Chondrocyte (in vitro differentiated cells): ENCODE data around the gene ADGRF4. TPM values are rescaled to one million over a fixed set of nuclear protein-coding genes. Genes with fewer than 3 reads are reported as not detected.
"Not testable (repeated sequence)": the region's sequence is repeated elsewhere in the genome, so short reads cannot be mapped to it uniquely, and the experiment has no call there.

Experiments
- DNase-seq: peaks from one replicate; pipeline ENCODE4 v3.0.0; 2021; ENCODE audit warnings: mixed read lengths, low spot score
- H3K27ac Mint-ChIP-seq: one replicate; pipeline ENCODE4 v1.8.0; 2021; ENCODE audit warnings: mild to moderate bottlenecking, moderate library complexity, mixed read lengths; ENCODE audit not compliant: unreplicated experiment
- H3K27me3 Mint-ChIP-seq: 2 replicates; pipeline ENCODE4 v1.8.0; 2021; ENCODE audit warnings: low read depth, mixed read lengths
- H3K36me3 Mint-ChIP-seq: 2 replicates; pipeline ENCODE4 v1.8.0; 2021; ENCODE audit warnings: low read depth, mixed read lengths
- H3K4me1 Mint-ChIP-seq: 2 replicates; pipeline ENCODE4 v1.8.0; 2021; ENCODE audit warnings: low read depth, mild to moderate bottlenecking, mixed read lengths
- H3K4me3 Mint-ChIP-seq: one replicate; pipeline ENCODE4 v1.8.0; 2021; ENCODE audit warnings: mild to moderate bottlenecking, moderate library complexity, mixed read lengths; ENCODE audit not compliant: unreplicated experiment
- H3K9me3 Mint-ChIP-seq: 2 replicates; pipeline ENCODE4 v1.8.0; 2021; ENCODE audit warnings: low read depth, mixed read lengths
- CTCF ChIP-seq: fragments of 200-600 bp; sonication (generic); IDR thresholded peaks from 2 replicates; pipeline ENCODE4 v1.5.0; 2021; ENCODE audit warnings: antibody characterized with exemption, mild to moderate bottlenecking, moderate library complexity
- total RNA-seq: library from RNA; stranded (reverse); gene quantifications from 3 replicates; pipeline ENCODE4 v1.2.1, GENCODE V29; 2021

The ADGRF4 gene
- total RNA-seq, 1 donor from 2014 or later, result not detected

- no peaks in the 10 kb centered on the region for H3K36me3 Mint-ChIP-seq
- no peaks in the 10 kb centered on the region for H3K27me3 Mint-ChIP-seq
- no peak overlapping the region for H3K27ac Mint-ChIP-seq
- H3K9me3 Mint-ChIP-seq, result no peaks in the 10 kb centered on the region
- no peak for DNase-seq
- peaks cover 4% of the 10 kb centered on the region for H3K4me1 Mint-ChIP-seq
- TF ChIP-seq CTCF, result no peak
- H3K4me3 Mint-ChIP-seq, result no peak overlapping the region
Measured at GRCh38 chr6:47736083-47736700, 37.8 kb downstream of the ADGRF4 start.

GRCh38 chr6:47737406-47737805 is 39.0 kb downstream of the ADGRF4 start:
- H3K27ac Mint-ChIP-seq, result no peak overlapping the region
- no peaks in the 10 kb centered on the region for H3K27me3 Mint-ChIP-seq

GRCh38 chr6:47740714-47741113 is 42.3 kb downstream of the ADGRF4 start:
- no peak for TF ChIP-seq CTCF
- H3K27ac Mint-ChIP-seq, result no peak overlapping the region
- no peaks in the 10 kb centered on the region for H3K27me3 Mint-ChIP-seq
- peaks cover 6% of the 10 kb centered on the region for H3K9me3 Mint-ChIP-seq
- H3K36me3 Mint-ChIP-seq, result peaks cover 2% of the 10 kb centered on the region
- DNase-seq, result no peak
- peaks cover 8% of the 10 kb centered on the region for H3K4me1 Mint-ChIP-seq
- no peak overlapping the region for H3K4me3 Mint-ChIP-seq

More at GRCh38 chr6:47737406-47737805, 39.0 kb downstream of the ADGRF4 start:
- DNase-seq, result no peak
- Mint-ChIP-seq H3K36me3 (no peaks in the 10 kb centered on the region), H3K4me1 (peaks cover 8% of the 10 kb centered on the region), H3K4me3 (no peak overlapping the region), H3K9me3 (no peaks in the 10 kb centered on the region)
- TF ChIP-seq CTCF, result no peak

GRCh38 chr6:47741807-47742206 is 43.4 kb downstream of the ADGRF4 start:
- TF ChIP-seq CTCF, result no peak
- Mint-ChIP-seq H3K36me3 (peaks cover 2% of the 10 kb centered on the region), H3K9me3 (peaks cover 6% of the 10 kb centered on the region), H3K27ac (no peak overlapping the region), H3K4me1 (peaks cover 8% of the 10 kb centered on the region), H3K4me3 (no peak overlapping the region), H3K27me3 (no peaks in the 10 kb centered on the region)
- DNase-seq, result no peak

GRCh38 chr6:47743744-47744143 is 45.4 kb downstream of the ADGRF4 start:
- peaks cover 2% of the 10 kb centered on the region for H3K36me3 Mint-ChIP-seq
- H3K9me3 Mint-ChIP-seq, result peaks cover 6% of the 10 kb centered on the region
- H3K4me1 Mint-ChIP-seq, result peaks cover 8% of the 10 kb centered on the region

GRCh38 chr6:47745269-47745668 is 46.9 kb downstream of the ADGRF4 start:
- not testable (repeated sequence) for H3K9me3 Mint-ChIP-seq

More at GRCh38 chr6:47743744-47744143, 45.4 kb downstream of the ADGRF4 start:
- H3K27ac Mint-ChIP-seq, result no peak overlapping the region
- H3K4me3 Mint-ChIP-seq, result no peak overlapping the region
- H3K27me3 Mint-ChIP-seq, result no peaks in the 10 kb centered on the region
- no peak for TF ChIP-seq CTCF
- DNase-seq, result no peak

More at GRCh38 chr6:47745269-47745668, 46.9 kb downstream of the ADGRF4 start:
- not testable (repeated sequence) for H3K27ac Mint-ChIP-seq, H3K4me1 Mint-ChIP-seq, H3K36me3 Mint-ChIP-seq, H3K4me3 Mint-ChIP-seq, H3K27me3 Mint-ChIP-seq, DNase-seq
